ENCODE measurements around the gene USP49. TPM values are rescaled to one million over a fixed set of nuclear protein-coding genes. Genes with fewer than 3 reads are reported as not detected.

Gene USP49
- total RNA-seq, 1 donor from 2014 or later: 0.71 TPM

DNA sequence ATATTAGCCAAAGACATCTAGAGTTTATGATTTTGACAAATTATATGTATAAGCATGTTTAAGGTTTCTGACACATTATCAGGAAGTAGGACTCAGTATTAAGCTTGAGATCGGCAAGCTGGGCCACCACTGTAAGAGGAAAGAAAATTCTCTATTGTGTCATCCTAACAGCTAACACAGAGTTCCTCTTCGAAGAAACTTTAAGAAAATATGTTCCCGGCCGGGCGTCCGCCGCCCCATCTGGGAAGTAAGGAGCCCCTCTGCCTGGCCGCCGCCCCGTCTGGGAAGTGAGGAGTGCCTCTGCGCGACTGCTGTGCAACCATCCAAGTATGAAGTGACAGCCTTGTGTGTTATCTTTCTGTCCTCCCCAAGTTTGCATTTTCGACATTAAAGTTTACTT, 23.0 kb downstream of the USP49 start:
- no peak for DNase-seq
- no peak overlapping the region for H3K4me3 ChIP-seq
- H3K9me3 ChIP-seq (replicated peaks): no peaks in the 10 kb centered on the region
- intact Hi-C loops (cut with micrococcal nuclease): no loop called here
- H3K36me3 ChIP-seq: peaks cover 6% of the 10 kb centered on the region
- TF ChIP-seq, protein P1, sequence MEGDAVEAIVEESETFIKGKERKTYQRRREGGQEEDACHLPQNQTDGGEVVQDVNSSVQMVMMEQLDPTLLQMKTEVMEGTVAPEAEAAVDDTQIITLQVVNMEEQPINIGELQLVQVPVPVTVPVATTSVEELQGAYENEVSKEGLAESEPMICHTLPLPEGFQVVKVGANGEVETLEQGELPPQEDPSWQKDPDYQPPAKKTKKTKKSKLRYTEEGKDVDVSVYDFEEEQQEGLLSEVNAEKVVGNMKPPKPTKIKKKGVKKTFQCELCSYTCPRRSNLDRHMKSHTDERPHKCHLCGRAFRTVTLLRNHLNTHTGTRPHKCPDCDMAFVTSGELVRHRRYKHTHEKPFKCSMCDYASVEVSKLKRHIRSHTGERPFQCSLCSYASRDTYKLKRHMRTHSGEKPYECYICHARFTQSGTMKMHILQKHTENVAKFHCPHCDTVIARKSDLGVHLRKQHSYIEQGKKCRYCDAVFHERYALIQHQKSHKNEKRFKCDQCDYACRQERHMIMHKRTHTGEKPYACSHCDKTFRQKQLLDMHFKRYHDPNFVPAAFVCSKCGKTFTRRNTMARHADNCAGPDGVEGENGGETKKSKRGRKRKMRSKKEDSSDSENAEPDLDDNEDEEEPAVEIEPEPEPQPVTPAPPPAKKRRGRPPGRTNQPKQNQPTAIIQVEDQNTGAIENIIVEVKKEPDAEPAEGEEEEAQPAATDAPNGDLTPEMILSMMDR (IDR thresholded peaks at IDR 0.05; ENCODE audit: borderline replicate concordance): no peak
- H3K27ac ChIP-seq (replicated peaks): no peak overlapping the region
- H3K4me1 ChIP-seq: no peaks in the 10 kb centered on the region
- no peaks in the 10 kb centered on the region for H3K27me3 ChIP-seq (ENCODE audit: low read depth)

DNA sequence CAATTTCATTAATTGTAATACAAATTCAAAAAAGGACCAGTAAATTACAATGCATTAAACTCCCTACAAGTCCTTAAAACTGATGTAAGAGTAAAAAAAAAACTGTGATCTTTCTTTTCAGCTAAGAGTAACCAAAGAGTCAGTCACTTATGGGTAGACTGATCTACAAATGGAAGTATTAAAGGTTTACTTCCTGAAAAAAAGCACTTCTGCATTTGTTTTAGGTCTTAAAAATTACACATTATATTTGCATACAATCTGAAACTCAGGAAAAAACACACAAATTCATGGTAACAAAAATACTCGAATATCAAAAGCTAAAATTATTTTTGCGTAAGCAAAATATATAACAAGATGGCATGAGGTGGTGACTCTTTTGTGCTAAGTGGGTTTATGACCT, 23.5 kb downstream of the USP49 start:
- intact Hi-C loops (cut with micrococcal nuclease): no loop called here
- no peak for DNase-seq
- Histone ChIP-seq H3K9me3 (replicated peaks) (no peaks in the 10 kb centered on the region), H3K27me3 (ENCODE audit: low read depth) (no peaks in the 10 kb centered on the region), H3K4me1 (no peaks in the 10 kb centered on the region), H3K27ac (replicated peaks) (no peak overlapping the region), H3K4me3 (no peak overlapping the region), H3K36me3 (peaks cover 6% of the 10 kb centered on the region)
- TF ChIP-seq, protein P1 (IDR thresholded peaks at IDR 0.05; ENCODE audit: borderline replicate concordance): no peak

DNA sequence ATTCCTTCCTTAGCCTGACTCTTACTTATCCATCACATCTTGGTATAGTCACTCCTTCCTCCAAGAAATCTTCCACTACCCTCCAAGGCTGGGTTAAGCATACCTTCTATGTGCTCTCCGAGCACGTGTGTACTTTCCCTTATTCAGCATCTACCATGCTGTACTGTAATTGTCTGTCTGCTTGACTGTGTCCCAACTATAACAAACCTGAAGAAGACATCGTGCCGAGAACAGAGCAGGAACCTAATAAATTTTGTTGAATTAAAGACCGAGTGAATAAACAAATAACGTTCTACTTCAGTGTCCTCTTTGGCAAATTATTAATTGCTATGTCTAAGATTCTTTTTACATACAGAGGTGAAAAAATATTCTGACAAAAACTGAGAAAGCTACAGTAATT, 35.8 kb downstream of the USP49 start:
- no peaks in the 10 kb centered on the region for H3K4me1 ChIP-seq
- TF ChIP-seq, protein P1 (IDR thresholded peaks at IDR 0.05; ENCODE audit: borderline replicate concordance): no peak
- no peak overlapping the region for H3K27ac ChIP-seq (replicated peaks)
- H3K9me3 ChIP-seq (replicated peaks): no peaks in the 10 kb centered on the region
- DNase-seq: no peak
- intact Hi-C loops (cut with micrococcal nuclease): no loop called here
- no peaks in the 10 kb centered on the region for H3K36me3 ChIP-seq
- no peaks in the 10 kb centered on the region for H3K27me3 ChIP-seq (ENCODE audit: low read depth)
- no peak overlapping the region for H3K4me3 ChIP-seq

DNA sequence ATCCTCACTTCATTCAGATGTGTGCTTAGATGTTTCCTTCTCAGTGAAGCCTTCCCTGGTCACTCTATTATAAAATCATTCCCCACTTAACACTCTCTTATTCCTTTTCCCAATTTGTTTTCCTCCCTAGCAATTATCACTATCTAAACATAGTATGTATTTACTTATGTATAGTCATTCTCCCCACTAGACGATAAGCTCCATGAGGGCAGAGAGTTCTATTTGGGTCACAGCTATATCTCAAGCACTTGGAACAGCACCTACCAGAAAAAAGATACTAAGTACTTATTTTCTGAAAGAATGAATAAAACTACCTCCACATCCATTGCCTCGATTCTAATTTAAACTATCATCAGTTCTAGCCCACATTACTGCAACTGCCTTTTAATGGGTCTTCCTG, 36.5 kb downstream of the USP49 start:
- Histone ChIP-seq H3K27ac (replicated peaks) (no peak overlapping the region), H3K4me1 (no peaks in the 10 kb centered on the region), H3K9me3 (replicated peaks) (no peaks in the 10 kb centered on the region), H3K27me3 (ENCODE audit: low read depth) (no peaks in the 10 kb centered on the region), H3K36me3 (no peaks in the 10 kb centered on the region), H3K4me3 (no peak overlapping the region)
- intact Hi-C loops (cut with micrococcal nuclease): no loop called here
- TF ChIP-seq, protein P1 (IDR thresholded peaks at IDR 0.05; ENCODE audit: borderline replicate concordance): no peak
- DNase-seq: no peak

DNA sequence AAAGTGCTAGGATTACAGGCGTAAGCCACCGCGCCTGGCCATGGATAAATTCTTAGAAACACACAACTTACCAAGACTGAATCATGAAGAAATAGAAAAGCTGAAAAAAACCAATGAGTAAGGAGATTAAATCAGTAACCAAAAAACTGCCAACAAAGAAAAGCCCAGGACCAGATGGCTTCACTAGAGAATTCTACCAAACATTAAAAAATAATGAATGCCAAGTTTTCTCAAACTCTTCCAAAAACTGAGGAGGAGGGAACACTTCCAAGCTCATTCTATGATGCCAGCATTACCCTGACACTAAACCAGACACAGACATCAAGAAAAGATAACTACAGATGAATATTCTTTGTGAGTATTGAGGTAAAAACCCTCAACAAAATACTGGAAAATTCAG, 44.3 kb downstream of the USP49 start:
- peaks cover 15% of the 10 kb centered on the region for H3K4me1 ChIP-seq
- TF ChIP-seq, protein P1 (IDR thresholded peaks at IDR 0.05; ENCODE audit: borderline replicate concordance): no peak
- no peaks in the 10 kb centered on the region for H3K36me3 ChIP-seq
- intact Hi-C loops (cut with micrococcal nuclease): no loop called here
- no peaks in the 10 kb centered on the region for H3K27me3 ChIP-seq (ENCODE audit: low read depth)
- H3K4me3 ChIP-seq: no peak overlapping the region
- H3K9me3 ChIP-seq (replicated peaks): no peaks in the 10 kb centered on the region
- DNase-seq: no peak
- no peak overlapping the region for H3K27ac ChIP-seq (replicated peaks)

Measured in left ventricle myocardium inferior (tissue), 1 donor.